Gastroesophageal sphincter (tissue), 4 donors: ENCODE results near the gene LBX1. TPM values are rescaled to one million over a fixed set of nuclear protein-coding genes. Genes with fewer than 3 reads are reported as not detected.

ENCODE experiments used
- ATAC-seq: fragments of 150-250 bp; one replicate; pipeline ENCODE4 v1.9.1; 2016; ENCODE audit warnings: mild to moderate bottlenecking, moderate library complexity
- H3K27ac ChIP-seq, 4 donors: fragments of 200-600 bp; sonication (generic) in 3 of 4; 1 replicate in 3 of 4; 2 replicates in 1 of 4; pipeline ENCODE4 v1.5.1; 2016 to 2019
- H3K27me3 ChIP-seq: fragments of 200-600 bp; sonication (generic); one replicate; pipeline ENCODE4 v1.5.1; 2019
- H3K36me3 ChIP-seq, 2 donors: fragments of 200-600 bp; sonication (generic); one replicate each; pipeline ENCODE4 v1.5.1; 2019; ENCODE audit warnings: control low read depth in 1 of 2
- H3K4me1 ChIP-seq, 3 donors: fragments of 200-600 bp; sonication (generic); 1 replicate in 2 of 3; 2 replicates in 1 of 3; pipeline ENCODE4 v1.5.1; 2016 to 2019; ENCODE audit warnings: control low read depth in 2 of 3
- H3K4me3 ChIP-seq, 2 donors: fragments of 200-600 bp; sonication (generic); one replicate each; pipeline ENCODE4 v1.5.1; 2019; ENCODE audit warnings: mild to moderate bottlenecking in 1 of 2, moderate library complexity in 1 of 2
- H3K9me3 ChIP-seq, 3 donors: fragments of 200-600 bp; sonication (generic); one replicate each; pipeline ENCODE4 v1.5.1; 2017 to 2019; ENCODE audit warnings: control low read depth in 2 of 3
- EP300 ChIP-seq: sonication (generic); formaldehyde crosslinking; IDR thresholded peaks from one replicate; pipeline ENCODE4 v1.6.1; 2017; ENCODE audit warnings: antibody characterized with exemption, mild to moderate bottlenecking
- POLR2A ChIP-seq, 2 donors: fragments of 450-650 bp; IDR thresholded peaks; one replicate each; pipeline ENCODE4 v1.6.1; 2017; ENCODE audit warnings: antibody characterized with exemption in 2 of 2, mild to moderate bottlenecking in 2 of 2, moderate library complexity in 1 of 2
- POLR2AphosphoS5 ChIP-seq: sonication (generic); formaldehyde crosslinking; IDR thresholded peaks from one replicate; pipeline ENCODE4 v1.6.1; 2017; ENCODE audit warnings: antibody characterized with exemption
- WGBS, 2 donors: methylation state at CpG; one replicate each; pipeline ENCODE4 v1.1.5; 2018; ENCODE audit warnings: low coverage in 1 of 2; 5-methylcytosine and 5-hydroxymethylcytosine counted together
- total RNA-seq, 4 donors: library from RNA; depleted of rRNA; stranded (reverse); fragments of >200 nt; gene quantifications; one replicate each; pipeline ENCODE4 v1.1.0, GENCODE V29; 2016
- TF ChIP-seq, protein P1 (sequence below), 4 experiments: fragments of 200-600 bp in 2 of 4; fragments of 450-650 bp in 2 of 4; sonication (generic) in 1 of 4; IDR thresholded peaks; one replicate each; pipeline ENCODE4 v1.5.1; 2017 to 2019; ENCODE audit warnings: antibody characterized with exemption in 4 of 4, mild to moderate bottlenecking in 2 of 4, moderate library complexity in 2 of 4

LBX1 gene
- total RNA-seq, 4 donors from 2014 or later = not detected

DNA sequence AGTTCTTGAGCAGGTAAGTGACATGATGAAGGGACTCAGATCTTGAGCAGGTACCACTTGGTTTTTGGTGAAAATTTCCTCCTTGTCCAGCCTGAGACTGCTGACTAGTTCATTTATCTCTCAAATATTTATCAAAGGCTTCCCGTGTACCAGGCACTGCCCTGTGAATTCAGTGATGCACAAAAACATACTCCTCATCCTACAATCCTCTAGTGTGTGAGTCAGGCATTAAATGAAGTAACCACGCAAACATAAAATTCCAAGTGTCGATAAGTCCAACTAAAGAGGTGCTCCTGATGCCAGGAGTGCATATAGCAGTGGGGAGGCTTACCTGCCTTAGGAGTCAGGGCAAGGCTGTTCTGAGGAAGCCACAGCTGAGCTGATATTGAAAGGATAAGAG is 41.5 kb upstream of the LBX1 start:
- TF ChIP-seq, protein P1, sequence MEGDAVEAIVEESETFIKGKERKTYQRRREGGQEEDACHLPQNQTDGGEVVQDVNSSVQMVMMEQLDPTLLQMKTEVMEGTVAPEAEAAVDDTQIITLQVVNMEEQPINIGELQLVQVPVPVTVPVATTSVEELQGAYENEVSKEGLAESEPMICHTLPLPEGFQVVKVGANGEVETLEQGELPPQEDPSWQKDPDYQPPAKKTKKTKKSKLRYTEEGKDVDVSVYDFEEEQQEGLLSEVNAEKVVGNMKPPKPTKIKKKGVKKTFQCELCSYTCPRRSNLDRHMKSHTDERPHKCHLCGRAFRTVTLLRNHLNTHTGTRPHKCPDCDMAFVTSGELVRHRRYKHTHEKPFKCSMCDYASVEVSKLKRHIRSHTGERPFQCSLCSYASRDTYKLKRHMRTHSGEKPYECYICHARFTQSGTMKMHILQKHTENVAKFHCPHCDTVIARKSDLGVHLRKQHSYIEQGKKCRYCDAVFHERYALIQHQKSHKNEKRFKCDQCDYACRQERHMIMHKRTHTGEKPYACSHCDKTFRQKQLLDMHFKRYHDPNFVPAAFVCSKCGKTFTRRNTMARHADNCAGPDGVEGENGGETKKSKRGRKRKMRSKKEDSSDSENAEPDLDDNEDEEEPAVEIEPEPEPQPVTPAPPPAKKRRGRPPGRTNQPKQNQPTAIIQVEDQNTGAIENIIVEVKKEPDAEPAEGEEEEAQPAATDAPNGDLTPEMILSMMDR (IDR thresholded peaks at IDR 0.05) = no peak
- TF ChIP-seq POLR2AphosphoS5 (no peak), POLR2A (IDR thresholded peaks at IDR 0.05) (no peak)
- H3K9me3 ChIP-seq = no peaks in the 10 kb centered on the region
- no peak for ATAC-seq
- 67 to 71% methylated on average over 2 to 3 of the region's 3 CpGs for WGBS, 2 donors
- H3K4me3 ChIP-seq = no peak overlapping the region
- no peaks in the 10 kb centered on the region for H3K36me3 ChIP-seq
- H3K4me1 ChIP-seq = no peaks in the 10 kb centered on the region
- peaks cover 55% of the 10 kb centered on the region for H3K27me3 ChIP-seq
- no peak overlapping the region for H3K27ac ChIP-seq

DNA sequence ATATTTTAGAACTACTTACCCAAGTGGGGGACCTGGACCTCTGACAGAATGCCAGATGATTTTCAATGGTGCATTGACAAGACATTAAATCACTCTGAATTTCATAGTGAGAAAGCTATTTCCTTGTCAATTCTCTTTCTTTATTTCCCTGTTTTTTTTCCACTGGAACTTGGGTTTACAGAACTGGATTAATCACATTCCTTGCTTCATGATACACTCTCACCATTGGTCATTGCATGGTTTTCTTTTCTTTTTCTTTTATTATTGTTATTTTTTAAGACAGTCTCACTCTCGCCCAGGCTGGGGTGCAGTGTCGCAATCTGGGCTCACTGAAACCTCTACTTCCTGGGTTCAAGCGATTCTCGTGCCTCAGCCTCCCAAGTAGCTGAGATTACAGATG is 38.5 kb upstream of the LBX1 start:
- TF ChIP-seq, protein P1 (IDR thresholded peaks at IDR 0.05) = no peak
- TF ChIP-seq EP300 (no peak), POLR2AphosphoS5 (no peak), POLR2A (IDR thresholded peaks at IDR 0.05) (no peak)
- Histone ChIP-seq H3K27ac (no peak overlapping the region), H3K36me3 (no peaks in the 10 kb centered on the region), H3K4me1 (no peaks in the 10 kb centered on the region), H3K4me3 (no peak overlapping the region), H3K27me3 (peaks cover 66% of the 10 kb centered on the region), H3K9me3 (no peaks in the 10 kb centered on the region)
- no peak for ATAC-seq
- WGBS, 2 donors = 75% methylated on average over 4 of the region's 4 CpGs; no CpG with 5 or more reads in 1 of the 2 donors

DNA sequence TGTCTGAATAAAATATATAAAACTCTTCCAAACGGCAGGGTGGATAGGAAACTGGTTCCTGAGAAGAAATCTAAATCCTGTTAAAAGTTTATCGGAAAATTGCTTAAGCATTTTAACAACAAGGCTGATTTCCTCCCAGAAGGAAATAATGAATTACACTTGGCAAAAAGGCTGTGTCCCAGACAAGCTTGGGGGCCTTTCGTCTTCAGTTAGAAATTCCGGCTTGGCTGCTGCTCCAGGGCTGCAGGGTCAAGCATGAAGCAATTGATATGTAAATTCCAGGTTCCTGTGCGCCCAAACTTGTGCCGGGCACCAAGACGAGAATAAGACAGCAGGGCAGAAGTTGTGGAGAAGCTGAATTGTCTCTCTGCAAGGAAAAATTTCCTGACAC is 38.0 kb upstream of the LBX1 start:
- ATAC-seq = no peak
- Histone ChIP-seq H3K36me3 (no peaks in the 10 kb centered on the region), H3K4me1 (no peaks in the 10 kb centered on the region), H3K27me3 (peaks cover 66% of the 10 kb centered on the region), H3K27ac (no peak overlapping the region), H3K4me3 (no peak overlapping the region), H3K9me3 (no peaks in the 10 kb centered on the region)
- TF ChIP-seq, protein P1 (IDR thresholded peaks at IDR 0.05) = no peak
- TF ChIP-seq POLR2A (IDR thresholded peaks at IDR 0.05) (no peak), EP300 (no peak), POLR2AphosphoS5 (no peak)
- 54 to 82% methylated on average over 6 to 7 of the region's 7 CpGs for WGBS, 2 donors

DNA sequence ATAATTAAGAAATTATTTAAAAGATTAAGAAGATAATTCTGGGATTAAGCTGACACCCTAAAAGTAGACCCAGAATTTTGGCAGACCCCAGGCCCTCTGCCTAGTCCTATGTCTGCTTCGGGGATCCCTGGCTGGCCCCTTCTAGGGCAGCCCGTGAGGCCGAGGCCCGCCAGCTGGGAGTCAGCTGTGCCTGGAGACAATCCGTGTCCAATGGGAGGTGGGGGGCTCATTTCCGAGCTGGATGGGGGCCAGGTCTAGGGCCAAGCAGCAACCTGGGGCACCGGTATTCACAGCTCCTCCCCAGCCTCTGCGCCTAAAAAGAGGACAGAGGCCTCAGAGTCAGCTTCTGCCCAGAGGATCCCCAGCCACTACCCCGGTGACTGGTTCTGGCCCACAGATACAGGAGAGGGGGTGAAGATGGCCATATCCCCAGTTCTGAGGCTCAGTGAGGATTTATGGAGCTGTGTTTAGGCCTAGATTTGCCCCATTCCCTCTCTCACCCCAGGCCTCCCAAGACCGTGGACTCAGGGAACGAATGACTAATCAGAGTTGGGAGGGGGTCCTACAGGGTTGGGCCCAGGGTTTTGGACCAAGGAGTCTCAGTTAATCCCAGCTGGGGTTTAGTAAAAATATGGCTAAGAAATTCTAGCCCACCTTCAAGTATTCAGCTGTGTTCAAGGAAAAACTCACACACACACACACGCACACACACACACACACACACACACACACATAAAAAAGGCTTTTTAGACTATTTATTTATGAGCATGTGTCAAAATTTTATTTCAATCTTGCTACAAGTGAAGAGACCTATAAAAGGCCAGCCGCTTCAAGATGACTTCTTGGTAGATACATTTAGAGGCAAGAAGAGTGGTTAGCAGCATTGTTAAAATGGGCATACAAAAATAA is 37.4 kb upstream of the LBX1 start:
- Histone ChIP-seq H3K9me3 (no peaks in the 10 kb centered on the region), H3K27me3 (peaks cover 66% of the 10 kb centered on the region), H3K4me1 (no peaks in the 10 kb centered on the region), H3K36me3 (no peaks in the 10 kb centered on the region), H3K27ac (no peak overlapping the region), H3K4me3 (no peak overlapping the region)
- ATAC-seq = no peak
- WGBS, 2 donors = 51 to 95% methylated on average over 5 to 6 of the region's 13 CpGs
- TF ChIP-seq POLR2A (IDR thresholded peaks at IDR 0.05) (no peak), POLR2AphosphoS5 (no peak), EP300 (no peak)
- TF ChIP-seq, protein P1 (IDR thresholded peaks at IDR 0.05) = no peak

DNA sequence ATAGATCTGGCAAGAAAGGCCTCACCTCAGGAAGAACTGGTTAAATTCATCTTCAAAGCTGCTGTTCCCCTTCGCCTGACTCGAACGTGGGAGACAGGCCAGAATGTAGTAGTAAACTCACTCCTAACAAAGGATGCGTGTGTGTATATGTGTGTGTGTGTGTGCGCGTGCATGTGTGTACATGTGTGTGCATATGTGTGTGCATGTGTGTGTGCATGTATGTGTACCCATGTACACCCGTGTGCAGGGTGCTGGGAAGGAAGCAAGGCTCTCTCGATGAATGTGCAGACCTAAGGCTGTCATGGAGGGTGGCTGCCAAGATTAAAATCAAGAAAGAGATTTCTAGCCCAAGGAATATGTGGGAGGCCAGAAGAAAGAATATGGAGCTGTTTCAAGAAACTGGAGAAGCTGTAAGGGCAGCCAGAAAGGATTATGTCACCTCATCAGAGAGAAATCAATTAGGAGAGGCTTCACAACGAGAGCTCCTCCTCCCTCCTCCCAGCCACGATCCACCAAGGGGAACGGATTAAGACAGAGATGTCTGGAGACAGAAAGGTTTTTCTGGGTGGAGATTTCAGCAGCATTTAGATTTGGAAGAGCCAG is 34.0 kb upstream of the LBX1 start:
- peaks cover 78% of the 10 kb centered on the region for H3K27me3 ChIP-seq
- no peak overlapping the region for H3K27ac ChIP-seq
- H3K4me1 ChIP-seq = no peaks in the 10 kb centered on the region
- TF ChIP-seq, protein P1 (IDR thresholded peaks at IDR 0.05) = no peak
- no peak for TF ChIP-seq POLR2A (IDR thresholded peaks at IDR 0.05)
- no peak for TF ChIP-seq EP300
- TF ChIP-seq POLR2AphosphoS5 = no peak
- ATAC-seq = no peak
- H3K4me3 ChIP-seq = no peak overlapping the region
- 27 to 42% methylated on average over 7 to 11 of the region's 11 CpGs for WGBS, 2 donors
- H3K9me3 ChIP-seq = peaks cover 0 to 10% (median 0%) of the 10 kb centered on the region in 3 donors
- H3K36me3 ChIP-seq = no peaks in the 10 kb centered on the region
